K562 (cell line): ENCODE measurements around the gene LHFPL5. TPM values are rescaled to one million over a fixed set of nuclear protein-coding genes. Genes with fewer than 3 reads are reported as not detected.
A peak's percentile ranks its signal among the peaks of the same experiment; 100 is the strongest.

ENCODE experiments used
- BDP1 ChIP-seq: IDR thresholded peaks from 3 replicates; pipeline ENCODE4 v1.6.1; 2011; ENCODE audit not compliant: insufficient read length, insufficient read depth
- DPF2 ChIP-seq: fragments of 450-650 bp; IDR thresholded peaks from 2 replicates; pipeline ENCODE4 v1.6.1; 2016
- ELK3 ChIP-seq: fragments of 450-650 bp; formaldehyde crosslinking; IDR thresholded peaks from 2 replicates; pipeline ENCODE4 v1.4.0; 2020; ENCODE audit warnings: mild to moderate bottlenecking
- EP300 ChIP-seq: IDR thresholded peaks from 2 replicates; pipeline ENCODE4 v1.6.1; 2012; ENCODE audit warnings: low read length, improper control_type of control experiment
- FOXK2 ChIP-seq, 2 experiments: fragments of 450-650 bp; IDR thresholded peaks in 1 of 2; conservative IDR thresholded peaks in 1 of 2; 2 replicates each; pipeline ENCODE4 v1.6.1; 2016; ENCODE audit warnings: low read depth in 2 of 2, mild to moderate bottlenecking in 1 of 2
- GATAD2B ChIP-seq: fragments of 450-650 bp; IDR thresholded peaks from 2 replicates; pipeline ENCODE4 v1.6.1; 2017; ENCODE audit warnings: mild to moderate bottlenecking, borderline replicate concordance
- HMG20B ChIP-seq: fragments of 250-450 bp; sonication (Bioruptor Pico); IDR thresholded peaks from 2 replicates; pipeline ENCODE4 v1.5.0; 2021; ENCODE audit warnings: mild to moderate bottlenecking
- IFI16 ChIP-seq: fragments of 250-450 bp; sonication (Bioruptor Pico); IDR thresholded peaks from 2 replicates; pipeline ENCODE4 v2.1.2; 2022; ENCODE audit warnings: mild to moderate bottlenecking, inconsistent platforms
- JUND ChIP-seq, 2 experiments: IDR thresholded peaks; 2 replicates in 1 of 2; 3 replicates in 1 of 2; pipeline ENCODE4 v1.6.1; 2011; ENCODE audit warnings: borderline replicate concordance in 2 of 2, low read depth in 2 of 2, low read length in 2 of 2, improper control_type of control experiment in 1 of 2, missing biosample characterization in 1 of 2, missing genetic modification characterization in 1 of 2, missing genetic modification reagents in 1 of 2
- MAFK ChIP-seq: IDR thresholded peaks from 2 replicates; pipeline ENCODE4 v1.6.1; 2011; ENCODE audit warnings: low read length, improper control_type of control experiment
- NCOR1 ChIP-seq: fragments of 450-650 bp; IDR thresholded peaks from 2 replicates; pipeline ENCODE4 v1.6.1; 2016; ENCODE audit warnings: mild to moderate bottlenecking, moderate library complexity
- NFE2 ChIP-seq: IDR thresholded peaks from 2 replicates; pipeline ENCODE4 v1.6.1; 2014; ENCODE audit warnings: antibody characterized with exemption, low read depth
- PBX2 ChIP-seq, 2 experiments: IDR thresholded peaks in 1 of 2; conservative IDR thresholded peaks in 1 of 2; 2 replicates each; pipeline ENCODE4 v1.6.1; 2016; ENCODE audit warnings: low read depth in 2 of 2, mild to moderate bottlenecking in 1 of 2, missing compliant biosample characterization in 1 of 2, missing genetic modification characterization in 1 of 2, moderate library complexity in 1 of 2
- PHTF2 ChIP-seq: fragments of 250-450 bp; sonication (Bioruptor Pico); IDR thresholded peaks from 2 replicates; pipeline ENCODE4 v1.5.0; 2021; ENCODE audit warnings: mild to moderate bottlenecking
- RFX5 ChIP-seq: IDR thresholded peaks from 2 replicates; pipeline ENCODE4 v1.6.1; 2011; ENCODE audit warnings: low read depth, mild to moderate bottlenecking, improper control_type of control experiment, low read length
- TEAD4 ChIP-seq, 2 experiments: sonication (generic) in 1 of 2; formaldehyde crosslinking in 1 of 2; IDR thresholded peaks; 2 replicates each; pipeline versions ENCODE4 v1.6.1 to v1.8.0; 2012 to 2022; ENCODE audit warnings: borderline replicate concordance in 1 of 2, inconsistent platforms in 1 of 2, low read length in 1 of 2, mild to moderate bottlenecking in 1 of 2, missing genetic modification reagents in 1 of 2
- ZNF277 ChIP-seq: fragments of 250-450 bp; sonication (Bioruptor Pico); IDR thresholded peaks from 2 replicates; pipeline ENCODE4 v1.8.0; 2022; ENCODE audit warnings: inconsistent platforms, mild to moderate bottlenecking, moderate library complexity, borderline replicate concordance
- ZNF398 ChIP-seq: fragments of 250-450 bp; sonication (Bioruptor Pico); IDR thresholded peaks from 2 replicates; pipeline ENCODE4 v1.8.0; 2021; ENCODE audit warnings: moderate library complexity, mild to moderate bottlenecking, inconsistent platforms
- polyA plus RNA-seq, 8 experiments: library from polyadenylated mRNA; depleted of rRNA in 4 of 8; stranded (reverse) in 5 of 8; unstranded in 3 of 8; fragments of >200 nt; fragmentation: Nextera tagmentation in 2 of 8; fragmentation: Illumina TruSeq in 1 of 8; extraction: Ambion mirVana in 2 of 8; extraction: Trizol in 1 of 8; gene quantifications; 2 replicates each; pipeline versions ENCODE4 v1.2.1 to v1.2.3, GENCODE V29; 2011 to 2014; ENCODE audit warnings: inconsistent platforms in 1 of 8, missing spikeins in 1 of 8
- total RNA-seq, 7 experiments: library from RNA; depleted of rRNA in 6 of 7; stranded (reverse); fragments of >200 nt in 6 of 7; fragmentation: Illumina TruSeq in 2 of 7; extraction: Trizol in 2 of 7; gene quantifications; 2 replicates each; pipeline versions ENCODE4 v1.2.1 to v1.2.3, GENCODE V29; 2011 to 2021; ENCODE audit warnings: low replicate concordance in 1 of 7
- TF ChIP-seq, protein P1 (sequence below): fragments of 250-450 bp; sonication (Bioruptor Pico); IDR thresholded peaks from 2 replicates; pipeline ENCODE4 v1.4.0; 2020; ENCODE audit warnings: borderline replicate concordance

LHFPL5 gene
- total and polyA plus RNA-seq, 9 of the 15 experiments (the other 6 are each of a cell fraction or from before 2014, with no cell fraction given): not detected

DNA sequence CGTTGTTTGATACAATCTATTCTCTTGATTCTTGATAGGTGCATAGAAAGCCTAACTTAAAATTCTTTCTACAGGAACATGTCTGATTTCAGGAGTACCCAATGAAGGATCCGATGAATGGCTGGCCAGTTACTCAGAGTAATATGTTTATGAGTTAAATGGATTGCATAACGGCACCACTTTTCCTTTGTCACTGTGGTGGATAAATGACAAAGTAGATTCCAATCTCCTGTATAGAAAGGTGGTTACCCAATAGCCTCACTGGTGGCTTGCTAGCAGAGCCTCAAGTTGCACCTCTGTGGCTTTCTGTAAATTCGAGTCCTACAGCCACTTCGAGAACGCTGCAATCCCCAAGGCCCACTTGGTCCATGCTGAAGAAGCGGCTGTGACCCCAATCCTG is 28.4 kb downstream of the LHFPL5 start (continued):
- no peak for TF ChIP-seq ZNF398 (CRISPR knock-in tag)
- no peak for TF ChIP-seq BDP1
- peak; percentile 81 for TF ChIP-seq MAFK
- TF ChIP-seq NCOR1: no peak
- no peak for TF ChIP-seq HMG20B (CRISPR knock-in tag)
- 0 out of 2 replicates have a peak, but pooled peaks have one; percentile 17 for TF ChIP-seq TEAD4 (IDR thresholded peaks at IDR 0.05; ENCODE audit: low read length)
- TF ChIP-seq TEAD4 (CRISPR knock-in tag; IDR thresholded peaks at IDR 0.05; ENCODE audit: borderline replicate concordance): no peak
- TF ChIP-seq PBX2 (CRISPR knock-in tag; IDR thresholded peaks at IDR 0.05; ENCODE audit: low read depth): no peak
- peak; percentile 34; the same call in 1 of the 2 replicates for TF ChIP-seq PBX2 (tag; conservative IDR thresholded peaks at IDR 0.05; ENCODE audit: low read depth)
- TF ChIP-seq, protein P1, sequence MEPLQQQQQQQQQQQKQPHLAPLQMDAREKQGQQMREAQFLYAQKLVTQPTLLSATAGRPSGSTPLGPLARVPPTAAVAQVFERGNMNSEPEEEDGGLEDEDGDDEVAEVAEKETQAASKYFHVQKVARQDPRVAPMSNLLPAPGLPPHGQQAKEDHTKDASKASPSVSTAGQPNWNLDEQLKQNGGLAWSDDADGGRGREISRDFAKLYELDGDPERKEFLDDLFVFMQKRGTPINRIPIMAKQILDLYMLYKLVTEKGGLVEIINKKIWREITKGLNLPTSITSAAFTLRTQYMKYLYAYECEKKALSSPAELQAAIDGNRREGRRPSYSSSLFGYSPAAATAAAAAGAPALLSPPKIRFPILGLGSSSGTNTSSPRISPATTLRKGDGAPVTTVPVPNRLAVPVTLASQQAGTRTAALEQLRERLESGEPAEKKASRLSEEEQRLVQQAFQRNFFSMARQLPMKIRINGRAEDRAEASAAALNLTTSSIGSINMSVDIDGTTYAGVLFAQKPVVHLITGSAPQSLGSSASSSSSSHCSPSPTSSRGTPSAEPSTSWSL: no peak
- no peak for TF ChIP-seq ZNF277 (CRISPR knock-in tag)
- peak; percentile 74 for TF ChIP-seq DPF2
- no peak for TF ChIP-seq IFI16
- TF ChIP-seq PHTF2 (CRISPR knock-in tag): no peak
- peak; percentile 18; the same call in 1 of the 2 replicates for TF ChIP-seq GATAD2B
- TF ChIP-seq NFE2: peak; percentile 95
- TF ChIP-seq ELK3 (CRISPR knock-in tag): no peak
- TF ChIP-seq JUND (IDR thresholded peaks at IDR 0.05; ENCODE audit: borderline replicate concordance, low read depth, low read length): 0 out of 2 replicates have a peak, but pooled peaks have one; percentile 27
- TF ChIP-seq JUND (tag; IDR thresholded peaks at IDR 0.05; ENCODE audit: borderline replicate concordance, low read depth, low read length): peak; percentile 26; the same call in 1 of the 3 replicates
- no peak for TF ChIP-seq FOXK2 (conservative IDR thresholded peaks at IDR 0.05 in 1 of 2, IDR thresholded peaks at IDR 0.05 in 1 of 2; ENCODE audit: low read depth in 2 of 2)
- TF ChIP-seq EP300: peak; percentile 68
- no peak for TF ChIP-seq RFX5
